ENCODE data around the gene OR8G1.

Gene OR8G1

DNA sequence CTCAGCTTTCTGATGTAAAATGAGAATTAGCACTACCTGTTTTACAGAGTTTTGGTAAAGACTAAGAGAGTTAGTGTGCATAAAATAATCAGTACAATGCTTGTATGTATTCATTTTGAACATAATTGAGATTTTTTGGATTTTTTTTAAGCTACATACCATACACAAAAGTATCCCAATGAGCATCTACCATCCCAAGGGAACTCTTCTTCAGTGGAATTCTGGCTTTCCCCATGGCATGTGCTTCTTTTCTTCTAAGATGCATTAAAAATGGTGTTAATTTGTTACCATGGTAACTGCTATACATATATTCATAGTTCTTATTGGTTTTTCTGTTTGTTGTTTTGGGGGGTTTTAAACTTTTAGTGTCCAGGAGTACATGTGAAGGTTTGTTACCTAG lies 55.1 kb downstream of the OR8G1 start:
- DNase-seq (ENCODE audit: low spot score) = no peak
- no peak for TF ChIP-seq CTCF (conservative IDR thresholded peaks at IDR 0.05; ENCODE audit: low read depth)
- ChIA-PET CTCF (no interaction called here), POLR2A (ENCODE audit: low non-redundant PET) (no interaction called here)
- no peak overlapping the region for H3K27ac ChIP-seq

- ChIA-PET POLR2A (ENCODE audit: low non-redundant PET) (no interaction called here), CTCF (interaction anchor here (0.7 kb wide), 1 partner anchor 58 kb away, joined by 3 read pairs; no protein-coding TSS in a partner anchor)
- no peak for DNase-seq (ENCODE audit: low spot score)
- no peak for TF ChIP-seq CTCF (conservative IDR thresholded peaks at IDR 0.05; ENCODE audit: low read depth)
- H3K27ac ChIP-seq = no peak overlapping the region
Measured at GRCh38 chr11:124297921-124298320, 57.0 kb downstream of the OR8G1 start.

GRCh38 chr11:124301548-124301947 lies 60.7 kb downstream of the OR8G1 start:
- POLR2A ChIA-PET (ENCODE audit: low non-redundant PET) = no interaction called here
- no peak overlapping the region for H3K27ac ChIP-seq

GRCh38 chr11:124302347-124303125 lies 61.6 kb downstream of the OR8G1 start:
- no peak for TF ChIP-seq CTCF (conservative IDR thresholded peaks at IDR 0.05; ENCODE audit: low read depth)
- DNase-seq (ENCODE audit: low spot score) = no peak
- H3K27ac ChIP-seq = no peak overlapping the region
- CTCF ChIA-PET = no interaction called here
- POLR2A ChIA-PET (ENCODE audit: low non-redundant PET) = no interaction called here

More at GRCh38 chr11:124301548-124301947, 60.7 kb downstream of the OR8G1 start:
- TF ChIP-seq CTCF (conservative IDR thresholded peaks at IDR 0.05; ENCODE audit: low read depth) = no peak
- CTCF ChIA-PET = no interaction called here
- DNase-seq (ENCODE audit: low spot score) = no peak

All from RWPE1 (cell line).